DMS 273 treated with DMSO at 0.1 percent for 48 hours (cell line): ENCODE measurements around the gene ANKRD52.
"Not testable (repeated sequence)": the region's sequence is repeated elsewhere in the genome, so short reads cannot be mapped to it uniquely, and the experiment has no call there.

ENCODE experiments used
- DNase-seq: peaks from one replicate; lab custom pipeline; 2025; lab: John Stamatoyannopoulos, UW

Gene ANKRD52

DNA sequence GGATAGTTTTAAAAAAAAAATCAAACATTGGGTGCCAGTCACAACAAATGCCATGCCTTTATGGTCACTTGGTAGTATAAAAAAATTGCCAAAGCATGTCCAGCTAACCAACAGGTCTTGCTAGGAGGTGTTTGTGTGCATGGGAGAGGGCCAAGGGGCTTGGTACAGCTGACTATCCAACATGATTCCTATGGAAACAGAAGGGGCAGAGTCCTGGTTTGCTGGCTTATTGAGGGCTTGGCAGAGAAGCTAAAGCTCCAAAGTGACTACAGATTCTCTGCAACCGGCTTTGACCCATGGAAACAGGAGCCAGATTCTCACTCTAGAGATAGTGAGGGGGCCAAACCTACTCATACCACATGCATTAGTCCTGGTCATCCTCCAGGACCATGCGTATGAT, 14.3 kb upstream of the ANKRD52 start:
- not testable (repeated sequence) for DNase-seq

DNA sequence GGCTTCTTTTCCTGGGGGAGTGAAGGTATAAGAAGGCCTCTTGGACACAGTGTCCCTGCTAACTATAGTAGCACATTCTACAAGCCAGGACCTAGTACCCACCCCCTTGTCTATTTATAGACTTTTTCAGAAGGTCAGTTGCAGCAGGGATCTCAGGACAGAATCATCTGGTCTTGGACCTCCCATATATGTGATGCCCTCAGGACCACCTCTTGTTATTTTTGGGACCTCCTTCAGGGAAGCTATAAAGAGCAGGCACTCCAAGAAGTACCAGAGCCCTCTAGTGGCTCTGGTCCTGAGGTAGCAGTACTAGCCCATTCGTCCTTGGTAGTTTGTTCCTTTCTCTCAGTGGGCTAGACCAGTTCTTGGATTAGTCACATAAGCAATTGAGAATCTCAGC, 12.8 kb upstream of the ANKRD52 start:
- DNase-seq, result no peak

DNA sequence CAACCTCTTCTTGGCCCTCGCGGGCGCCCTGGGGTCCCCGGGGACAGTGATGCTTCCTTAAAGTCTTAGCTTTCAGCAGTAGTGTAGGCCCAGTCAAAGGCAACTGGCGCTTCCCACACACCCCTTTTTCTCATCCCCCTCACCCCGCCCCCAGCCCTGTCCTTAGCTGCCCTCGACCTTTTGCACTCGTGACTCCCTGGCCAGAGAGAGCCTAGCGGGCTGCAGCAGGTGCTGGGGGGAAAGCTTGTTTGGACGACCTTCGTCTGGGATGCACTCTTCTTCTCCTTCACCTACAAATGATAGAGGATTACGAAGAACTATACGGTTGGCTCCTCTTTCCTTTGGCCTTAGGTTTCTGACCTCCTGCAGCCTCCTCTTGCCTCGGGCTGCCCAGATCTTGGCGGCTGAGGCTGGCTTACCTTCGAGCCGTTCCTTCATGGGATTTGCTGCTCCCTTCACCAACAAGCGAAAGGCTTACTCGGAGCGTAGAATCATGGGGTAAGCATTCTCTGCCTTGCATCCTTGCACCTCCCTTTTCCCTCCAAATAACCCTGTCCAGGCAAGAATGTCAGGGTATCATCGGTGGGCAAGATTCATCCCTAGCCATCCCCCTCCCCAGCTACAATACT, 9.4 kb upstream of the ANKRD52 start:
- no peak for DNase-seq

DNA sequence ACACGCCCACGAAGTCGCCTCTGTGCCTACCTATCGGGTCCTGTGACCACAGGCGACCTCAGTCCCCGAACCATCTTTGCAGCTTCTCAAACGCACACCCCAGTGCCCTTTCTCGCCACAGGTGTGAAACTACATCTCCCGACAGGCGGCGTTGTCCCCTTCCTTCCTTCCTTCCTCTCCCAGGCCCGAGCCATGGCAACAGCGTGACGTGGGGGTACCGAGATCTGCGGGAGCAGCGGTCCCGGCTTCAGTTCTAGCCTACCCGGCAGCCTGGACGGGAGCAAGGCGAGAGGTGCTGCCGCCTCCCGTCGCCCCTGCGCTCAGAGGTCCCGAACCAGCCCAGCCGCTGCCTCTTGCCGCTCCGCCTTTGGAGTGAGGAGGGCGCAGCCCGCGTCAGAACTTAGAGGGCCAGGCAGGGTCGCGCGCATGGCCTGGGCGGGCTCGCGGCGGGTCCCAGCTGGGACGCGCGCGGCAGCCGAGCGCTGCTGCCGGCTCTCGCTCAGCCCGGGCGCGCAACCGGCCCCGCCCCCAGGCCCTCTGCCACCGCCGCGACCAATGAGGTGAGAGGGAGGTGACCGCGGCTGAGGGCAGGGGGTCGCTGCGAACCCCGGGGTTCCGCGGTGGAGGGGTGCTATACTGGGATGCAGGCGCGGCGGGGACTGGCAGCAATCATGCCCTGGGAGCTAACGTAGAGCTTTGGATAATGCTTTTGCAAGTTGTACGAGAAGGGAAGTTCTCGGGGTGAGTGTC, 8.7 kb upstream of the ANKRD52 start, which contains the start of gene COQ10A:
Gene COQ10A, plus strand, starts transcription at position 250 of the 750 bp plus-strand sequence. Its CDS starts 177 bp downstream, at position 427.
- DNase-seq, result peak; percentile 79

DNA sequence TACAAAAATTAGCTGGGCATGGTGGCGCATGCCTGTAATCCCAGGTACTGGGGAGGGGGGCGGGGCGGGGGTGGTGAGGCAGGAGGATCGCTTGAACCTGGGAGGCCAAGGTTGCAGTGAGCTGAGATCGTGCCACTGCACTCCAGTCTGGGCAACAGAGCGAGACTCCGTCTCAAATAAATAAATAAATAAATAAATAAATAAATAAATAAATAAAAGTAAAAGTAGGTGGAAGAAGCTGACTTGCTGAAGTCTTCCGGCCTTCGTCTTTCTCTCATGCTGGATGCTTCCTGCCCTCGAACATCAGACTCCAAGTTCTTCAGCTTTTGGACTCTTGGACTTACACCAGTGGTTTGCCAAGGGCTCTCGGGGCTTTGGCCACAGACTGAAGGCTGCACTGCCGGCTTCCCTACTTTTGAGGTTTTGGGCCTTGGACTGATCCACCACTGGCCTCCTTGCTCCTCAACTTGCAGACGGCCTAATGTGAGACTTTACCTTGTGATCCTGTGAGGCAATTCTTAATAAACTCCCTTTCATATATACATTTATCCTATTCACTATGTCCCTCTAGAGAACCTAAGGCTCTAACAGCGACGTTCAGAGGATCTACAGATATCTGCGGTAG, 8.0 kb upstream of the ANKRD52 start:
- DNase-seq, result not testable (repeated sequence)

DNA sequence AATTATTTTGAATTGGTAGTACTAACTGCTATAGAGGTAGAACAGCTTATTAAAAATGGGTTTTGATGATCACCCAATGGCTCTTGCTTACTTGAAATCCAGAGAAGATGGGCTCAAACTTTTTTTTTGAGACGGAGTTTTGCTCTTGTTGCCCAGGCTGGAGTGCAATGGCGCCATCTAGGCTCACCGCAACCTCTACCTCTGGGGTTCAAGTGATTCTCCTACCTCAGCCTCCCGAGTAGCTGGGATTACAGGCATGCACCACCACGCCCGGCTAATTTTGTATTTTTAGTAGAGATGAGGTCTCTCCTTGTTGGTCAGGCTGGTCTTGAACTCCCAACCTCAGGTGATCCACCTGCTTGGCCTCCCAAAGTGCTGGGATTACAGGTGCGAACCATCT, 4.8 kb upstream of the ANKRD52 start:
- DNase-seq, result not testable (repeated sequence)

DNA sequence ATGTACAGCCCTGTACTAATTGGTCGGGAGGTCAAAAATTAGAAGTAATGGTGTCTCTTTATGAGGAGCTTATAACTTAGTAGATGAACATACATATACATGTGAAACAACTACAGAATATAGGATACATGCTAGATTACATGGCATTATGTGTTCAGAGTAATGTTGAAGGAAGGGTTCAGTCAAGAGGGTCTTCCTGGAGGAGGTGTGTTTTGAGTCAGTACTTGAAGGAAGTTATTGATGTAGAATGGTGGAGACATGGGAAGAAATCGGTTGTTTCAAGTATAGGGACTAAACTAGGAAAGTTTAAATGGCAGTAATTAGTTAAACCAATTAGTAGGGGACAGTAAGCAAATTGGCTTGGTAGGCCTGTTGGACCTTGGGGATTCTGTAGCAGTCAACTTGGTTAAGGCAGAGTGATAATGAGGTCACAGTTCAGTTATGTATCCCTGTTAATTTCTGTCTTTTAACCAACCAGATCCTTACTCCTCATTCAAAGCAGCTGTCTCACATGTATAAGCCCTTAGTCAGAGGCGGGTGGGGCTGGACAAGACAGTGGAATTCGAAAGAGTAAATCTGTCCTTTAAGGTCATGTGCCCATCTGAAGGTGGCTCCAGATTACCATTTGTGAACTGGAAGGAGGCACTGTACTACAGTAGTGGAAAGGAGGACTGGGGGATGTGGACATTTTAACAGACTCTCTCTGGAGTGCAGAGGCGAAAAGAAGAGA, 3.5 kb upstream of the ANKRD52 start:
- DNase-seq, result no peak

DNA sequence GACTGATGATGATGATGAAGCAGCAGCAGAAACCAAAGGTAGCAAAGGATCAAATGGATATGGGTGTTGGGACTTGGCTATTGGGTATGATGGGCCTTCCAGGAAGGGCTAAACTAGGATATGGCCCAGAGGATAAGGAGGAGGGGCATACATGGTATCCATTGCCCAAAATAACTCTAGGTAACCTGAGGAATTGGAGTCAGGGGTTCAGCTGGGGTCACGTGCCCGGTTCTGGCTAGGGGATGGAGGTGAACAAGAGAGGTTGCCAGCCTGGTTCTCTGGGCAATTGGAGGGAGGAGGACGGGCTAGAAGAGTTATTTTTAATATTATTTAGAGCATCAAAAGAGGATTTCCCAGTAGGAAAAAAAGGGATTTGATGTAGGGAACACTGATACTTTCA, 2.7 kb upstream of the ANKRD52 start:
- no peak for DNase-seq

DNA sequence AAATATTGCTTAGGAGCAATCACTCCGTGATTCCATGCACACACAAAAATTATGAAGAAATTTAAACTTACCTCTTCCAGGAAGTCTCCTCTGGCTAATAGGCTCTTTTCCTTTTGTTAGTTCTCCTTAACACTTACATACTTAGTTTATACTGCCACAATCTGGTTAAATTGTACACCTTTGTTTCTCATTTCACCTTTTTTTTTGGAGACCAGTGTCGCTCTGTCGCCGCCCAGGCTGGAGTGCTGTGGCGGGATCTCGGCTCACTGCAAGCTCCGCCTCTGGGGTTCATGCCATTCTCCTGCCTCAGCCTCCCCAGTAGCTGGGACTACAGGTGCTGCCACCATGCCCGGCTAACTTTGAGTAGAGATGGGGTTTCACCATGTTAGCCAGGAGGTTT, 2.2 kb upstream of the ANKRD52 start:
- no peak for DNase-seq

DNA sequence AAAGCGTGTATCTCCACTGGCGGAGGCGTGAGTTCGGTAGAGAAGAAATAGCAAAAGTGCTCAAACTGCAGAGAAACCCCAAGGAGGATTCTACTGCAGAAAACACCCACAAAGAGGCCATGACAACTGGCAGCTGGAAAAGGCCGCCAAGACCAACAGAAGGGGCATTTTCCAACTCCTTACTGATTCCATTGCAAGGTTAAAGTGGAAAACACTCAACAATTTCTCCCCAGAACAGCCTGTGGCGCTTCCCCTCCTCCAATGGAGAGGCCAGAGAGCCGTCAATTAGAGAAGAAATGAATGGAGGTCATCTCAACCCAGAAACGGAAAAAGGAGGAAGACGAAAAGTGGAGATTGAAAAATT, 618 bp upstream of the ANKRD52 start:
- DNase-seq, result no peak

DNA sequence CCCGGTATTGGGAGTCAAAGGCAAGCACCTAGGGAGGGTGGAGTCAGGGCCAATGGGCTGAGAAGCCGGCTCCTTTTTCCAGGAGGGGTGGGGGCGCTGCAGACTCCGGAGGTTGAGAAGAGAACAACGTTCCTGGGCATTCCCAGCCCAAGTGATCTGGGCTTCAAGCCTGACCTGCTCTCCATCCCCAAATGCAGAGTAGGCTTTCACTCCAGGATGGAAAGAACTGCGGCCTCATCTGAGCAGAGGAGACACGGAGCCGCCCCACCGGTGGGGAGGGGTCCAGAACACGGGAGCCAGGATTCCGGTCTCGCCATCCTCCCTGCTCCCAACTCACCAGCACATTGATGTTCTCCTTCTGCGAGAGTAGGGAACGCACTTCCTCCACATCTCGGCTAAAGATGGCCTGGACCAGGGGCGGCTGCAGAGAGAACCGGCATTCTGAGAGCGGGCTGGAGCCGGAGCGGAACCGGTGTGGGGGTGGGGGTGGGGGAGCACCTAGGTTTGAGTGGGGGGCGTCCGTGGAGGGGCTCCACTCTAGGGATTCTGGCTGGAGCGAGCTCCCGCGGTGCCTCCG, 605 bp downstream of the ANKRD52 start:
- no peak for DNase-seq

DNA sequence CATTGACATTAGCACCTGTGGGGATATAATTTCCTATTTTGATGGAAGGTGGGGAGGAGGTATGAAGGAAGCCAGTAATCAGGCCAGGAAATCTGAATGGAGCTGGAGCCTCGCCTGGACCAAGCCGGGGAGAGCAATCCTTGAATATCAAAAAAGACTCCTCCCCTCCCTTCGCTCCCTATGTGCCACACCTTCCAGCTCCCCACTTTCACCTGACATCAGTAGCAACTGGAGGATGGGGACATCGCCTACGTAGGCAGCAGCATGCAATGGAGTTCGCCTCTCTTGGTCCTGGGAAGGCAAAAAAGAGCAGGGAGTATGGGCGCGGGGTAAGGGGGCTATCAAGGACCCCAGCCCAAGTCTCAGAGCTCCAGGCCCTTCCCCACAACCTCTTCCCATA, 1.1 kb downstream of the ANKRD52 start:
- DNase-seq, result no peak

DNA sequence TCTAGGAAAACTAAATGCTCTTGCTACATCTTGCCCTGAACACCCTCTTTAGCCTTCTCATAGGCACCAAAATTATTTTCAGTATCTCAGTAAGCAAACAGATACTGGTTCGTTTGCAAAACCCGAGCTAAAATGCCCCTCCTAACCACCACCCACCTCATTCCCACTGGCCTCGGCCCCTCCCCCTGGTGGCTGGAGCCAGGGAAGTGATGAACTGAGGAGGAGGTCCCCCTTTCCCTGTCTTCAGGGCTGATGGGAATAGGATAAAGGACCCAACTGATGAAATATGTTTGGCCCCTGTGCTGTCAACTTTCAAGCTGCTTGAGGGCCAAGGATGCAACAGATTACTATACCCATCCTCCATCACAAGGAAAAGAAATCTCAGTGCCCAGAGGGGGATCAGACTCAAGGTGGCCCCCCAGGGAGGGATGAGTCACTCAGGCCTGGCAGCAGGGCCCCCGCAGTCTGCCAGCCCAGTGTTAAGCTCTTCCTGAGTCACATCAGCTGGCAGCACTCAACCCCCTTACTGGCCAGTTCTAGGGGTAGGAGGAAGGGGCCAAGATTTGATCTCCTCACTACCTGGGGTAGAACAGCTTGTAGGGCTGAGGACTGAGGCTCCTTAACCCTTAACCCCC, 1.7 kb downstream of the ANKRD52 start:
- DNase-seq, result no peak

DNA sequence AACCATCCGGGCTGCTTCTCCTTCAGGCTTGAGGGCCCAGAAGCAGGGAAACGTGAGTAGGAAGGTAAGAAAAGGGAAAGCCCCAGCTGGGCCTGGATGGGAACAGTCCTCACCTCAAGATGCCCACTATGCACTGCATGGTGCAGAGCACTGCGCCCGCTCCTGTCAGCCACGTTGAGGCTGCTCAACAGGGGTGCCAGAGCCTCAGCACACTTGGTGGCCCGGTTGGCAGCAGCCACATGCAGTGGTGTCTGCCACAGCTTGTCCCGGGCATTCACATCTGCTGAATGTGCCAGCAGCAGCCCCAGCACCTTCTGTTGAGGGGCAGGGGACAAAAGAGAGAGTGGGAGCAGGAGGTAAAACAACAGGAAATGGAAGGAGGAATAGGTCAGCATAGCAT, 2.5 kb downstream of the ANKRD52 start:
- no peak for DNase-seq

DNA sequence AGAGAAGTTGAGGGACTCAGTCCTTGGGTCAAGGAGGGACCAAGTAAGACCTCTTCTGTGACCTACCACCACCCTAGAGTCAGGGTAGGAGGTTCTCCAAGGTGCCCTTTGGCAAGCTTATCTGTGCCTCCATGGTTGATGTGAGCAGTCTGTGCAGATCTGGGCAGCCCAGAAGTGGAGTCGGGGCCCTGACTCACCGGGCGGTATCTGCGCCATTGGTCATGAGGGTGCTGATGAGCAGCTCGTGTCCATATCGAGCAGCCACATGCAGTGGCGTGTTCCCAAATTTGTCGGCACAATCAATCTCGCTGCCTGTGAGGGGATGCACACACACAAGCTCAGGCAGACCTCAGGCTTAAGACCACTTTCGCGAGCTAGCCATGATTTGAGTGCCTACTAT, 5.1 kb downstream of the ANKRD52 start:
- DNase-seq, result no peak

DNA sequence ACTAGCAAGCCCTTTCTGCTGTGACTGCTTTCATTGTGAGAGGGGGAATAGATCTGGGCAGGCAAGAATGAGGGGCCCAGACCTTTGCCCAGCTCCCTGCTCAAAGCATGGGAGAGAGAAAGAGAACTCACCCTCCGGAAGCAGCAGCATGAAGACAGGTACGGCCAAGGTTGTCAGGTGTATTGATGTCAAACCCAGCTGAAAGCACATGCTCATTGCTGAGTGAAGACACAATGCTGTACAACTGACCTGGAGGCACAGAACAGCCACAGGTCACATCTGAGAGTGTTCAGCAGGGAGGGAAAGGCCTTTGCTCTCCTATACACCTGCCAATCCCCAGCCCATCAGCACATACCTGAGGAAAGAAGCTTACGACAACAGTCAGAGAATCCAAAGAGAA, 5.5 kb downstream of the ANKRD52 start:
- DNase-seq, result no peak

DNA sequence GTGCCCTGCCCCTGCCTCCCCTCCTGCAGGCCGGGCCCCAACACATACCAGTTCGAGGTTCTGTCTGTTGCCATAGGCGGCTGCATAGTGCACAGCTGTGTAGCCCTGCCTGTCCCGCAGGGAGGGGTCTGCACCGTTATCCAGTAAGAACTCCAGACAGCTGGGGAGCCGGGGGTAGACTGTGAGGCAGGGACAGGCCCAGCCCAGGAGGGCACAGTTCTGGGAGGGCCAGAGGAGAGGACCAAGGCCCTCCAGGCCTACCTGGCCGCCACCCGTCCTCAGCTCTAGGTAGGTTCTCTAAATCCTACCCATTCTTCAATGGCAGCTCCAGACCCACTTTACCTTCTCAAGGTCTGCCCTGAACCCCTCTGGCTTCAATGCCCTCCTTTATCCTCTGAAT, 9.5 kb downstream of the ANKRD52 start:
- no peak for DNase-seq

DNA sequence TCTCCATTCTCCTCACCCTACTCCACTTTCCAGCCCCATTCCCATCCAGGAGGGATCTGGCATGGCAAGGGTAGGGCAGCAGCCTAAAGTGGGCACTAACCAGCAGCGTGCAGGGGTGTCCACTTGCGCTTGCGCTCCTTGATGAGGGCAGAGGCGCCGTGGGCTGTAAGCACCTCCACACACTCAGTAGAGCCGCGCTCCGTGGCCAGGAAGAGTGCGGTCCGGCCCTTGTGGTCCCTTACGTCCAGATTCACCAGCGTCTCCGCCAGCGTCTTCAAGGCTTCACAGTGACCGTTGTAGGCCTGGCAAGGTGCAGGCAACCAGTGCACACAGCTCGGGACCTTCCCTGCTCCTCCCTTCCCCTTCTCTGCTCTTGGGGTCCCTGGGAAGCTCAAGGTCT, 10.3 kb downstream of the ANKRD52 start:
- no peak for DNase-seq

DNA sequence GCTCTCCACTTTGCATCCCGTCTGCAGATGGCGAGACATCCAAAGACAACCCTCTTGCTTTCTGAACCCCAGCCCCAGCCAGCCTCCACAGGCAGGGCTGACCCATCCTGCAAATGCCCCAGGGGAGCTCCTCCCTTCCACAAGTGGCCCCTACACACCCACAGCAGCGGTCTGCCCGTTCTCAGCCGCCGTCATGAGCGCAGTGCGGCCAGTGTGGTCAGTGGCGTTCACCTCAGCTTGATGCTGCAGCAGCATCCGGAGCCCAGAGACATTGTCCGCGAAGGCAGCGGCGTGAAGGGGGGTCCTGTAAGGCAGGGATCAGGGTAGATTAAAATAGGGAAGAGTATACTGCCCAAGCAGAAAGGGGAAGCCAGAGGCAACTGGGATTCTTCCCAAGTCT, 13.7 kb downstream of the ANKRD52 start:
- DNase-seq, result no peak

DNA sequence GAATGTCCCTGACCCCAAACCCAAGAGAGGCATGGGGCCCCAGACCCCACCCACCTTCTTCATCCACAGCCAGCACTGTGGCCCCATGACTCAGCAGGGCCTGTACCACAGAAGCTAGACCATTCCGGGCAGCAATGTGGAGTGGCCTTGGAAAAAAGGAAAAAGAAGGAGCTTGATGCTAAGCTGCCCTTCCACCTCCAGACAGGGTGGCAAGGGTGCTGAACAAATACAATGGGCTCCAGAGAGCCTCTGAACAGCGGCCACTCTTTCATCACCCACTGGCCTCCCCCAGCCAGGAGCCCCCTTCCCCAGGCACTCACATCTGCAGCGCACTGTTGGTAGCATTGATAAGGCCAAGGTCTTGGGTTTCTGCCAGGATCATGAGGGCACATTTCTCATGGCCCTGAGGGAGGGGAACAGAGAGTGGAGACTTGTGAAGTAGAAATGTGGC, 14.4 kb downstream of the ANKRD52 start:
- DNase-seq, result no peak

DNA sequence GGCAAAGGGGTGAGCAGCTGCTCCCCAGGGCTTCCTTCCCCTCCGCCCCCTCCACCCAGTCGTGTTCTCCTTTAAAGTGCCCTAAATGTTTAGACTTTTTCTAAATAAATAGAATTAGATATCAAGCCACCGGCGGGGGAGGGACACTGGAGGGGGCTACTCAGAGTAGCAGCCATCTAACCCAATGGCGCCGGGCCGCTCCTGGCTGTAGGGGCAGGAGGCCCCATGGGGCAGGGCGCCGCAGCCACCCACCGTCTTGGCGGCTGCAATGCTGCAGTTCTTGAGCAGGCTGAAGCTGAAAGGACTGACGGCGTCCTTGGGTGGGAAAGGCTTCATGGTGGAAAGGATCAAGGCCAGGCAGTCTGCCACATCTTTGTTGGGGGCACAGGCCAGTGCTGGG, 15.2 kb downstream of the ANKRD52 start:
- DNase-seq, result no peak
